GM23338 (cell line): ENCODE data around the gene ONECUT3. TPM values are rescaled to one million over a fixed set of nuclear protein-coding genes. Genes with fewer than 3 reads are reported as not detected.

Source experiments
- ATAC-seq: fragments of 200-7000 bp; cut with Tn5 transposase; 3 replicates; pipeline ENCODE4 v1.9.1; 2020
- DNase-seq: peaks from one replicate; pipeline ENCODE4 v3.0.0-alpha.2; 2015; ENCODE audit warnings: low spot score
- H2AFZ ChIP-seq: fragments of 200-600 bp; sonication (generic); 2 replicates; pipeline ENCODE4 v1.8.0; 2016; ENCODE audit warnings: antibody characterized with exemption, mild to moderate bottlenecking, moderate library complexity
- H3F3A ChIP-seq: fragments of 200-600 bp; sonication (generic); replicated peaks from 2 replicates; pipeline ENCODE4 v1.8.0; 2017; ENCODE audit warnings: antibody characterized with exemption, mixed run types, low read depth
- H3K27ac ChIP-seq: fragments of 200-600 bp; sonication (generic); 2 replicates; pipeline ENCODE4 v1.6.1; 2016; ENCODE audit warnings: low read depth
- H3K27me3 ChIP-seq: fragments of 200-600 bp; sonication (generic); 2 replicates; pipeline ENCODE4 v1.8.0; 2016; ENCODE audit warnings: mild to moderate bottlenecking, mixed run types, moderate library complexity; ENCODE audit not compliant: insufficient read depth
- H3K36me3 ChIP-seq: fragments of 200-600 bp; sonication (generic); 2 replicates; pipeline ENCODE4 v1.8.0; 2016; ENCODE audit warnings: mild to moderate bottlenecking; ENCODE audit not compliant: insufficient read depth
- H3K4me1 ChIP-seq: fragments of 200-600 bp; sonication (generic); 2 replicates; pipeline ENCODE4 v1.8.0; 2016; ENCODE audit warnings: mild to moderate bottlenecking, moderate library complexity; ENCODE audit not compliant: insufficient read depth
- H3K4me2 ChIP-seq: fragments of 200-600 bp; sonication (generic); 2 replicates; pipeline ENCODE4 v1.7.1; 2017; ENCODE audit warnings: mixed run types
- H3K4me3 ChIP-seq: fragments of 200-600 bp; sonication (generic); 2 replicates; pipeline ENCODE4 v1.6.1; 2016; ENCODE audit warnings: mixed run types
- H3K79me2 ChIP-seq: fragments of 200-600 bp; sonication (generic); replicated peaks from 2 replicates; pipeline ENCODE4 v1.8.0; 2017; ENCODE audit warnings: mild to moderate bottlenecking; ENCODE audit not compliant: insufficient read depth
- H3K9me2 ChIP-seq: fragments of 200-600 bp; sonication (generic); 2 replicates; pipeline ENCODE4 v1.8.0; 2017; ENCODE audit not compliant: insufficient read depth
- H4K20me1 ChIP-seq: fragments of 200-600 bp; sonication (generic); replicated peaks from 2 replicates; pipeline ENCODE4 v1.8.0; 2017; ENCODE audit warnings: mild to moderate bottlenecking; ENCODE audit not compliant: insufficient read depth
- H3K27ac Mint-ChIP-seq: 2 replicates; pipeline ENCODE4 v1.8.0; 2020; ENCODE audit warnings: inconsistent platforms, mild to moderate bottlenecking, moderate library complexity, mixed read lengths
- H3K27me3 Mint-ChIP-seq: 3 replicates; pipeline ENCODE4 v1.8.0; 2022; ENCODE audit warnings: low read depth, mild to moderate bottlenecking, moderate library complexity, mixed read lengths, inconsistent platforms; ENCODE audit not compliant: insufficient read depth, poor library complexity
- H3K36me3 Mint-ChIP-seq: 3 replicates; pipeline ENCODE4 v1.8.0; 2021; ENCODE audit warnings: low read depth, mild to moderate bottlenecking, inconsistent platforms, moderate library complexity, mixed read lengths
- H3K4me1 Mint-ChIP-seq: 3 replicates; pipeline ENCODE4 v1.8.0; 2020; ENCODE audit warnings: mild to moderate bottlenecking, inconsistent platforms, mixed read lengths
- H3K4me3 Mint-ChIP-seq: 3 replicates; pipeline ENCODE4 v1.8.0; 2021; ENCODE audit warnings: moderate library complexity, mild to moderate bottlenecking, inconsistent platforms, mixed read lengths
- H3K9me3 Mint-ChIP-seq: 3 replicates; pipeline ENCODE4 v1.8.0; 2020; ENCODE audit warnings: moderate library complexity, mild to moderate bottlenecking, inconsistent platforms, mixed read lengths
- CREB1 ChIP-seq: fragments of 250-450 bp; sonication (Bioruptor Pico); IDR thresholded peaks from 2 replicates; pipeline ENCODE4 v1.5.0; 2020; ENCODE audit warnings: low read depth, mild to moderate bottlenecking, moderate library complexity
- CTCF ChIP-seq, 2 experiments: fragments of 200-600 bp in 1 of 2; sonication (generic) in 1 of 2; conservative IDR thresholded peaks; 2 replicates each; pipeline versions ENCODE4 v1.5.1 to v1.6.1; 2016 to 2017; ENCODE audit warnings: antibody characterized with exemption in 2 of 2, low read depth in 2 of 2, mild to moderate bottlenecking in 2 of 2, moderate library complexity in 1 of 2
- ETS1 ChIP-seq: IDR thresholded peaks from 2 replicates; pipeline ENCODE4 v1.6.1; 2016; ENCODE audit warnings: antibody characterized with exemption
- EZH2 ChIP-seq: fragments of 200-600 bp; sonication (generic); IDR thresholded peaks from one replicate; pipeline ENCODE4 v1.8.0; 2017; ENCODE audit warnings: antibody characterized with exemption, mild to moderate bottlenecking, low read depth; ENCODE audit not compliant: unreplicated experiment
- EZH2phosphoT487 ChIP-seq: fragments of 200-600 bp; sonication (generic); IDR thresholded peaks from one replicate; pipeline ENCODE4 v1.8.1; 2018; ENCODE audit warnings: antibody characterized with exemption; ENCODE audit not compliant: unreplicated experiment
- JUNB ChIP-seq: IDR thresholded peaks from one replicate; pipeline ENCODE4 v1.6.1; 2016; ENCODE audit warnings: antibody characterized with exemption; ENCODE audit not compliant: unreplicated experiment
- NANOG ChIP-seq: IDR thresholded peaks from 2 replicates; pipeline ENCODE4 v1.6.1; 2016; ENCODE audit warnings: antibody characterized with exemption, borderline replicate concordance
- POLR2AphosphoS5 ChIP-seq: IDR thresholded peaks from 2 replicates; pipeline ENCODE4 v1.6.1; 2016; ENCODE audit warnings: antibody characterized with exemption, low read depth
- ZNF331 ChIP-seq: fragments of 250-450 bp; sonication (Bioruptor Pico); IDR thresholded peaks from 2 replicates; pipeline ENCODE4 v1.5.0; 2020; ENCODE audit warnings: low read depth, mild to moderate bottlenecking, moderate library complexity
- ZNF462 ChIP-seq: fragments of 250-450 bp; sonication (Bioruptor Pico); IDR thresholded peaks from 2 replicates; pipeline ENCODE4 v1.5.0; 2020; ENCODE audit warnings: mild to moderate bottlenecking, moderate library complexity
- polyA plus RNA-seq: library from polyadenylated mRNA; unstranded; fragments of >200 nt; fragmentation: Nextera tagmentation; extraction: Ambion mirVana; gene quantifications from 2 replicates; pipeline ENCODE4 v1.2.1, GENCODE V29; 2016
- total RNA-seq: library from RNA; depleted of rRNA; stranded (reverse); fragments of >200 nt; shearing (Covaris generic); gene quantifications from 2 replicates; pipeline ENCODE4 v1.2.3, GENCODE V29; 2014

The ONECUT3 gene
- total and polyA plus RNA-seq, 2 experiments from 2014 or later, result not detected

- TF ChIP-seq EZH2 (peak; percentile 60), NANOG (no peak)
- Histone ChIP-seq H3K9me2 (no peaks in the 10 kb centered on the region), H2AFZ (peak overlapping the region; percentile 66; the same call in 1 of the 2 replicates), H3F3A (peaks cover 10% of the 10 kb centered on the region), H3K36me3 (no peaks in the 10 kb centered on the region), H4K20me1 (no peaks in the 10 kb centered on the region; the same call in 1 of the 2 replicates), H3K27ac (no peak overlapping the region), H3K27me3 (peaks cover 97% of the 10 kb centered on the region), H3K4me2 (peak overlapping the region; percentile 85), H3K79me2 (no peaks in the 10 kb centered on the region), H3K4me1 (peaks cover 14% of the 10 kb centered on the region), H3K4me3 (peak overlapping the region; percentile 58)
- peak; percentile 16 for ATAC-seq
- Mint-ChIP-seq H3K27ac (no peak overlapping the region), H3K4me3 (peak overlapping the region; percentile 51; the same call in 2 of the 3 replicates), H3K9me3 (peaks cover 24% of the 10 kb centered on the region), H3K36me3 (no peaks in the 10 kb centered on the region; the same call in 2 of the 3 replicates), H3K27me3 (peaks cover 86% of the 10 kb centered on the region), H3K4me1 (peaks cover 16% of the 10 kb centered on the region)
- no peak for DNase-seq
Observed at GRCh38 chr19:1775951-1776605, 22.8 kb downstream of the ONECUT3 start.

GRCh38 chr19:1776606-1777147 lies 23.4 kb downstream of the ONECUT3 start:
- H3F3A ChIP-seq, result peaks cover 10% of the 10 kb centered on the region
- peak overlapping the region; percentile 85 for H3K4me2 ChIP-seq
- H3K79me2 ChIP-seq, result no peaks in the 10 kb centered on the region
- H3K4me3 ChIP-seq, result peak overlapping the region; percentile 58
- H3K4me3 Mint-ChIP-seq, result peak overlapping the region; percentile 51
- H4K20me1 ChIP-seq, result no peaks in the 10 kb centered on the region; the same call in 1 of the 2 replicates
- H3K36me3 ChIP-seq, result no peaks in the 10 kb centered on the region
- H3K36me3 Mint-ChIP-seq, result no peaks in the 10 kb centered on the region; the same call in 2 of the 3 replicates
- H3K9me2 ChIP-seq, result no peaks in the 10 kb centered on the region
- ATAC-seq, result peak; percentile 6; the same call in 2 of the 3 replicates
- H3K27me3 Mint-ChIP-seq, result peaks cover 89% of the 10 kb centered on the region
- H3K4me1 ChIP-seq, result peaks cover 14% of the 10 kb centered on the region
- no peak overlapping the region for H3K27ac ChIP-seq
- H3K27ac Mint-ChIP-seq, result no peak overlapping the region
- peak overlapping the region; percentile 66; the same call in 1 of the 2 replicates for H2AFZ ChIP-seq
- H3K4me1 Mint-ChIP-seq, result peaks cover 16% of the 10 kb centered on the region
- peaks cover 21% of the 10 kb centered on the region for H3K9me3 Mint-ChIP-seq
- peaks cover 94% of the 10 kb centered on the region for H3K27me3 ChIP-seq
- no peak for DNase-seq
- TF ChIP-seq ZNF331 (CRISPR knock-in tag) (no peak), ETS1 (no peak), EZH2phosphoT487 (no peak), EZH2 (no peak), JUNB (no peak), CTCF (conservative IDR thresholded peaks at IDR 0.05; ENCODE audit: low read depth in 2 of 2) (no peak), ZNF462 (no peak), POLR2AphosphoS5 (no peak), CREB1 (no peak)
